HK-2 (cell line): Measurements from ENCODE around the gene TTC21A.

Experiments used
- DNase-seq: peaks from one replicate; pipeline ENCODE4 v3.0.0-alpha.2; 2018; ENCODE audit not compliant: unreplicated experiment

The TTC21A gene

GRCh38 chr3:39097716-39098472 lies 9.6 kb upstream of the TTC21A start:
- no peak for DNase-seq

- DNase-seq, result no peak
Observed at GRCh38 chr3:39098473-39099000, 8.9 kb upstream of the TTC21A start.

- DNase-seq, result no peak
Observed at GRCh38 chr3:39099242-39099641, 8.2 kb upstream of the TTC21A start.

GRCh38 chr3:39099738-39100499 lies 7.6 kb upstream of the TTC21A start:
- no peak for DNase-seq

- DNase-seq, result no peak
Observed at GRCh38 chr3:39100500-39100886, 7.0 kb upstream of the TTC21A start.

GRCh38 chr3:39101022-39101689 lies 6.3 kb upstream of the TTC21A start:
- DNase-seq, result no peak

GRCh38 chr3:39102504-39103323 lies 4.8 kb upstream of the TTC21A start:
- DNase-seq, result no peak

- no peak for DNase-seq
Observed at GRCh38 chr3:39103324-39103693, 4.2 kb upstream of the TTC21A start.

GRCh38 chr3:39103791-39104552 lies 3.5 kb upstream of the TTC21A start:
- no peak for DNase-seq

- no peak for DNase-seq
Observed at GRCh38 chr3:39104961-39105686, 2.4 kb upstream of the TTC21A start.

- DNase-seq, result no peak
Observed at GRCh38 chr3:39105687-39106063, 1.8 kb upstream of the TTC21A start.

GRCh38 chr3:39106281-39106811 lies 1.1 kb upstream of the TTC21A start:
- DNase-seq, result no peak

- DNase-seq, result peak; percentile 53
Observed at GRCh38 chr3:39106851-39107387, 561 bp upstream of the TTC21A start.

- DNase-seq, result no peak
Observed at GRCh38 chr3:39108200-39108710, 775 bp downstream of the TTC21A start.

- DNase-seq, result no peak
Observed at GRCh38 chr3:39109086-39109485, 1.6 kb downstream of the TTC21A start.

GRCh38 chr3:39110041-39110639 lies 2.7 kb downstream of the TTC21A start:
- no peak for DNase-seq

GRCh38 chr3:39112113-39112512 lies 4.6 kb downstream of the TTC21A start:
- no peak for DNase-seq

- DNase-seq, result no peak
Observed at GRCh38 chr3:39112535-39112934, 5.1 kb downstream of the TTC21A start.

- DNase-seq, result no peak
Observed at GRCh38 chr3:39113291-39113690, 5.8 kb downstream of the TTC21A start.
